GM18502 (cell line): ENCODE measurements around the gene MPST.
A peak's percentile ranks its signal among the peaks of the same experiment; 100 is the strongest.
"Not testable (repeated sequence)": the region's sequence is repeated elsewhere in the genome, so short reads cannot be mapped to it uniquely, and the experiment has no call there.

Experiments
- ATAC-seq: cut with Tn5 transposase; IDR thresholded peaks from one replicate; pipeline ENCODE4 v1.9.1; 2021; ENCODE audit warnings: mild to moderate bottlenecking; ENCODE audit not compliant: unreplicated experiment, poor library complexity

MPST gene

GRCh38 chr22:37019309-37020191 is at the start of gene MPST, which contains the start of gene TST:
Gene MPST (plus strand): TSS chr22:37019742. CDS start chr22:37019837, 95 bp downstream.
Gene TST (minus strand): TSS chr22:37019447. CDS start chr22:37018732, 715 bp downstream.
- ATAC-seq = peak; percentile 62

- no peak for ATAC-seq
Observed at GRCh38 chr22:36971341-36972125, 48.0 kb upstream of the MPST start.

- no peak for ATAC-seq
Observed at GRCh38 chr22:36976606-36977005, 42.9 kb upstream of the MPST start.

GRCh38 chr22:36977401-36977861 is 42.1 kb upstream of the MPST start:
- no peak for ATAC-seq

GRCh38 chr22:36977947-36978660 is 41.4 kb upstream of the MPST start:
- peak; percentile 63 for ATAC-seq

- no peak for ATAC-seq
Observed at GRCh38 chr22:36979016-36979910, 40.3 kb upstream of the MPST start.

- no peak for ATAC-seq
Observed at GRCh38 chr22:36981247-36981775, 38.2 kb upstream of the MPST start.

GRCh38 chr22:36982136-36982535 is 37.4 kb upstream of the MPST start:
- ATAC-seq = no peak

GRCh38 chr22:36985211-36985889 is 34.2 kb upstream of the MPST start:
- ATAC-seq = no peak

- ATAC-seq = no peak
Observed at GRCh38 chr22:36986242-36986821, 33.2 kb upstream of the MPST start.

- ATAC-seq = no peak
Observed at GRCh38 chr22:36988075-36988832, 31.3 kb upstream of the MPST start.

GRCh38 chr22:36989012-36989411 is 30.5 kb upstream of the MPST start:
- not testable (repeated sequence) for ATAC-seq

- ATAC-seq = no peak
Observed at GRCh38 chr22:36990457-36990856, 29.1 kb upstream of the MPST start.

- no peak for ATAC-seq
Observed at GRCh38 chr22:36991206-36991605, 28.3 kb upstream of the MPST start.

GRCh38 chr22:36997746-36998145 is 21.8 kb upstream of the MPST start:
- ATAC-seq = no peak

GRCh38 chr22:36998620-36999351 is 20.8 kb upstream of the MPST start:
- ATAC-seq = no peak

GRCh38 chr22:36999463-36999862 is 20.1 kb upstream of the MPST start:
- ATAC-seq = no peak
